SU-DHL-6 (cell line): ENCODE results near the gene ANKRD33.

ENCODE experiments used
- H2AFZ ChIP-seq: fragments of 200-600 bp; sonication (generic); 2 replicates; pipeline ENCODE4 v1.6.1; 2014; ENCODE audit warnings: low read depth, mild to moderate bottlenecking, moderate library complexity, mixed read lengths, antibody characterized with exemption, low read length; ENCODE audit not compliant: severe bottlenecking
- H3F3A ChIP-seq: fragments of 200-600 bp; shearing (Covaris generic); 2 replicates; pipeline ENCODE4 v1.6.0; 2016; ENCODE audit warnings: antibody characterized with exemption, mild to moderate bottlenecking; ENCODE audit not compliant: insufficient read depth
- H3K27ac ChIP-seq: fragments of 200-600 bp; sonication (generic); 2 replicates; pipeline ENCODE4 v1.5.1; 2016; ENCODE audit warnings: low read depth, mild to moderate bottlenecking, low read length, moderate library complexity, mixed read lengths
- H3K27me3 ChIP-seq: fragments of 200-600 bp; sonication (generic), shearing (Covaris generic); 2 replicates; pipeline ENCODE4 v1.6.0; 2014; ENCODE audit warnings: mild to moderate bottlenecking, low read length
- H3K36me3 ChIP-seq: fragments of 200-600 bp; sonication (generic); 2 replicates; pipeline ENCODE4 v1.6.1; 2014; ENCODE audit warnings: mild to moderate bottlenecking, low read length, mixed read lengths
- H3K4me2 ChIP-seq: fragments of 300-600, 200-600 bp; shearing (Covaris generic), sonication (generic); 2 replicates; pipeline ENCODE4 v1.6.0; 2014; ENCODE audit warnings: low read length, low read depth, mild to moderate bottlenecking; ENCODE audit not compliant: poor library complexity, severe bottlenecking
- H3K4me3 ChIP-seq: fragments of 200-600 bp; sonication (generic); 2 replicates; pipeline ENCODE4 v1.5.1; 2014; ENCODE audit warnings: antibody characterized with exemption, low read length, mild to moderate bottlenecking, mixed read lengths; ENCODE audit not compliant: insufficient read depth, poor library complexity, severe bottlenecking
- H3K79me2 ChIP-seq: fragments of 200-600 bp; sonication (generic); 2 replicates; pipeline ENCODE4 v1.6.1; 2014; ENCODE audit warnings: mild to moderate bottlenecking, low read length, moderate library complexity; ENCODE audit not compliant: insufficient read depth
- H3K9ac ChIP-seq: fragments of 200-600 bp; sonication (generic); 2 replicates; pipeline ENCODE4 v1.7.0; 2014; ENCODE audit warnings: mild to moderate bottlenecking, low read length
- H3K9me2 ChIP-seq: fragments of 200-600 bp; sonication (generic); replicated peaks from 2 replicates; pipeline ENCODE4 v1.6.1; 2014; ENCODE audit warnings: low read length; ENCODE audit not compliant: insufficient read depth
- H3K9me3 ChIP-seq: fragments of 200-600 bp; sonication (generic); 2 replicates; pipeline ENCODE4 v1.6.1; 2014; ENCODE audit warnings: low read length, mixed read lengths; ENCODE audit not compliant: insufficient read depth
- H4K20me1 ChIP-seq: fragments of 200-600 bp; sonication (generic); 2 replicates; pipeline ENCODE4 v1.6.1; 2014; ENCODE audit warnings: low read depth, mild to moderate bottlenecking, antibody characterized with exemption, low read length, moderate library complexity, mixed read lengths
- EZH2phosphoT487 ChIP-seq: fragments of 200-600 bp; sonication (generic), shearing (Covaris generic); conservative IDR thresholded peaks from 2 replicates; pipeline ENCODE4 v1.6.1; 2018; ENCODE audit warnings: mild to moderate bottlenecking, antibody characterized with exemption, low read length, moderate library complexity, mixed read lengths
- TF ChIP-seq, protein P1 (sequence below): fragments of 200-600 bp; sonication (generic); IDR thresholded peaks from one replicate; pipeline ENCODE4 v1.5.1; 2017; ENCODE audit warnings: antibody characterized with exemption, mild to moderate bottlenecking, low read length, moderate library complexity; ENCODE audit not compliant: insufficient read depth, poor library complexity, severe bottlenecking

Gene ANKRD33

DNA sequence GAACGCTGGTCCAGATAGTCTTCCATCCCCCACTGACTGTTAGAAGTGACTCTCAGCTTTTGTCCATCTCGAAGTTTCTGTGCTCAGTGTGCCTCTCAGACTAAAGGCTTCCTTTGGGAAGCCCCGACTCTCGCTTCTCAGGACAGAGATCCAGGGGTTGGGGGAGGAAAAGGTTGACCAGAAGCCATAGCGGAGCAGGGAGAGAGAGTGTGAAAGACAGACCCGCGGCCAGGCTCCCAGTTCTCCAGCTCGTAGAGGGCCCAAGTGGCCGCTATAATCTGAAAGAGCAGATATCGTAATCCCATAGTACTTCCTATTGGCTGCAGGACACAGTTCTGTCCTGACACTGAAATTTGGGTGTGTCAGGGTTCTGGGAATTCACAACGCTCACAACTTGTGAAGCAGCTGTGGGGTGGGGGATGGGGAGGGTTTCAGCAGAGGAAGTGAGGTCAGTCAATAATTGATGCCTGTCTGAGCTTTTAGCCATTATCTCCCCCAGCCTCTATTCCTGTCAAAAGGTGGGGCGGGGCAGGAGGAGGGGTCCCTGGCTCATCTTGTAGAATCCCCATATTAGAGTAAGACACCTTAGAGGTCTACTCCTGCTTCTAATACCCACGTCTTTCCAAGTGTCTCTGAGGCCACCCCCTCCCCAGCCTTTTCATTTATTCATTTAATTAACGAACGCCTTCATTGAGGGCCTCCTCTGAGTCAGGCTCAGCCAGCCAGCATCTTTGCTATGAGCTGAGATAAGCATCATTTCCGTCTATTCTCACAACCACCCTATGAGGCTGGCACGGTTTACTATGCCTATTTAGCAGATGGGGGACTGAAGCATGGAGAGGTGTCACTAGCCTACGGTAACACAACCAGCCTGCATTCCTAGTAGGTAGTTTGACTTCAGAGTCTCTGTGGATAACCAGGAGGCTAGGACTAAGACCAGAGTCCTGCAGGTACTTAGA lies 17.8 kb downstream of the ANKRD33 start:
- Histone ChIP-seq H3K9ac (no peak overlapping the region), H2AFZ (no peak overlapping the region), H3K27ac (no peak overlapping the region), H3K27me3 (no peaks in the 10 kb centered on the region), H3K9me2 (no peaks in the 10 kb centered on the region), H3K9me3 (no peaks in the 10 kb centered on the region), H3F3A (no peaks in the 10 kb centered on the region), H3K4me2 (no peak overlapping the region), H3K79me2 (no peaks in the 10 kb centered on the region), H4K20me1 (no peaks in the 10 kb centered on the region), H3K4me3 (no peak overlapping the region), H3K36me3 (no peaks in the 10 kb centered on the region)
- TF ChIP-seq EZH2phosphoT487, result no peak
- TF ChIP-seq, protein P1, sequence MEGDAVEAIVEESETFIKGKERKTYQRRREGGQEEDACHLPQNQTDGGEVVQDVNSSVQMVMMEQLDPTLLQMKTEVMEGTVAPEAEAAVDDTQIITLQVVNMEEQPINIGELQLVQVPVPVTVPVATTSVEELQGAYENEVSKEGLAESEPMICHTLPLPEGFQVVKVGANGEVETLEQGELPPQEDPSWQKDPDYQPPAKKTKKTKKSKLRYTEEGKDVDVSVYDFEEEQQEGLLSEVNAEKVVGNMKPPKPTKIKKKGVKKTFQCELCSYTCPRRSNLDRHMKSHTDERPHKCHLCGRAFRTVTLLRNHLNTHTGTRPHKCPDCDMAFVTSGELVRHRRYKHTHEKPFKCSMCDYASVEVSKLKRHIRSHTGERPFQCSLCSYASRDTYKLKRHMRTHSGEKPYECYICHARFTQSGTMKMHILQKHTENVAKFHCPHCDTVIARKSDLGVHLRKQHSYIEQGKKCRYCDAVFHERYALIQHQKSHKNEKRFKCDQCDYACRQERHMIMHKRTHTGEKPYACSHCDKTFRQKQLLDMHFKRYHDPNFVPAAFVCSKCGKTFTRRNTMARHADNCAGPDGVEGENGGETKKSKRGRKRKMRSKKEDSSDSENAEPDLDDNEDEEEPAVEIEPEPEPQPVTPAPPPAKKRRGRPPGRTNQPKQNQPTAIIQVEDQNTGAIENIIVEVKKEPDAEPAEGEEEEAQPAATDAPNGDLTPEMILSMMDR, result no peak

DNA sequence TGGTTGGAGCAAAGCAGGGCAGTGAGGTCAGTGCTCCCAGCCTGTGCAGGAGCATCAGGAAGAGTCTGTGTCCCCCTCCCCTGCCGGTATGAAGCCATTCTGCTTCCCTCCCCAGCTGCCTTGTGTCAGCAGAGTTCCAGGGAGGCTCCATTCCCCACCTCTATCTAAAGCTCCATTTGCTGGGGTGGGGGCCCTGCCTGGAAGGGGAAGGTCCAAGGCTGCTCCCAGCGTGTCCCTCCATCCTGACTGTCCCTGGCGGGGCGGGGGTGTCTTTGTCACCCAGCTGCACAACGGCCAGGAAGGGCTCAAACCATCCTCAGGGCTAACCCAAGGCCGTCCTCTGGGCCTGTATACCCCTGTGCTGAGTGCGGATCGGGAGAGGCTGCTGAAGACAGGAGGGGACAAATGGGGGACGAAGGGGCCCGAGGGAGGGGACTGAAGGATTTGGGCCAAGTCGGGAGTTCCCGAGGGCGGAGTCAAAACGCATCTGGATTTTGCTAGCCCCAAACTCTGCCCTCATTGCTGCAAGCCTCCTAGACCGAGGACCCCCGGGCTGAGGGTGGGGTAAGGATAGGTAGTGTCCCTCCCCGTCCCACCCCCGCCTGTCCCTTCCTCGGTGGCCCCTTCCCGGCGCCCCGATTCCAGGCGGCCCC lies 18.7 kb downstream of the ANKRD33 start:
- Histone ChIP-seq H3K79me2 (no peaks in the 10 kb centered on the region), H3K4me3 (no peak overlapping the region), H3K27me3 (no peaks in the 10 kb centered on the region), H4K20me1 (no peaks in the 10 kb centered on the region), H3K9me3 (no peaks in the 10 kb centered on the region), H3K9ac (no peak overlapping the region), H3F3A (no peaks in the 10 kb centered on the region), H3K9me2 (no peaks in the 10 kb centered on the region), H2AFZ (no peak overlapping the region), H3K4me2 (no peak overlapping the region), H3K27ac (no peak overlapping the region), H3K36me3 (no peaks in the 10 kb centered on the region)
- TF ChIP-seq, protein P1, result no peak
- no peak for TF ChIP-seq EZH2phosphoT487

DNA sequence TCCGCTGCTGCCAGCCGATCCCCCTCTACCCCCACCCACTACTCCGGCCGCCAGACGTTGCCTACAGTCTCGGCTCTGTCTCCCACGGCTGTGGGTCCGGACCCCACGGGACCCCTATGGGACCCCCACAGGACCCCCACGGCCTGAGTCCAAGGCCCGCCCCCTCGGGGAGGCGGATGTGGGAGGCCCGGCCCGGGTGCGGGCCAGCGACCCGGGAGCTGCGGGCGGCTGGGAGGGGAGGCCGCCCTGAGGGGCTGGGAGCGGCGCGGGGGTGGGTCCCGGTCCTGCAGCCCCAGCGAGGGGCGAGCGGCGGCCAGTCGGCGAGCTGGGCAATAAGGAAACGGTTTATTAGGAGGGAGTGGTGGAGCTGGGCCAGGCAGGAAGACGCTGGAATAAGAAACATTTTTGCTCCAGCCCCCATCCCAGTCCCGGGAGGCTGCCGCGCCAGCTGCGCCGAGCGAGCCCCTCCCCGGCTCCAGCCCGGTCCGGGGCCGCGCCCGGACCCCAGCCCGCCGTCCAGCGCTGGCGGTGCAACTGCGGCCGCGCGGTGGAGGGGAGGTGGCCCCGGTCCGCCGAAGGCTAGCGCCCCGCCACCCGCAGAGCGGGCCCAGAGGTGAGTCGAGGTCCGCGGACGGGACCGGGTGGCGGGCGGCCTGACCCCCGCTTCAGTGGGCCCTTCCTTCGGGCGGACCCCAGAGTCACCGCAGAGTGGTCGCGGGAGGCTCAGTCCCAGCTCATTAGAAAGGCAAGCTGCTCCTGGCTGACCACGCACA lies 19.4 kb downstream of the ANKRD33 start, which contains the start of gene ACVRL1:
Gene ACVRL1 (plus strand): TSS at position 422 of the 773 bp plus-strand sequence. CDS start 4,971 bp downstream, outside the sequence.
- Histone ChIP-seq H3K79me2 (no peaks in the 10 kb centered on the region), H4K20me1 (no peaks in the 10 kb centered on the region), H3K27ac (no peak within 1 kb of the TSS), H3K9me2 (no peaks in the 10 kb centered on the region), H3K36me3 (no peaks in the 10 kb centered on the region), H2AFZ (no peak within 1 kb of the TSS), H3F3A (no peaks in the 10 kb centered on the region), H3K27me3 (no peaks in the 10 kb centered on the region), H3K4me2 (no peak within 1 kb of the TSS), H3K4me3 (no peak within 1 kb of the TSS), H3K9me3 (no peaks in the 10 kb centered on the region), H3K9ac (no peak within 1 kb of the TSS)
- TF ChIP-seq, protein P1, result no peak
- no peak for TF ChIP-seq EZH2phosphoT487
